ENCODE measurements around the gene ANAPC13.

The ANAPC13 gene, protein sequence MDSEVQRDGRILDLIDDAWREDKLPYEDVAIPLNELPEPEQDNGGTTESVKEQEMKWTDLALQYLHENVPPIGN

DNA sequence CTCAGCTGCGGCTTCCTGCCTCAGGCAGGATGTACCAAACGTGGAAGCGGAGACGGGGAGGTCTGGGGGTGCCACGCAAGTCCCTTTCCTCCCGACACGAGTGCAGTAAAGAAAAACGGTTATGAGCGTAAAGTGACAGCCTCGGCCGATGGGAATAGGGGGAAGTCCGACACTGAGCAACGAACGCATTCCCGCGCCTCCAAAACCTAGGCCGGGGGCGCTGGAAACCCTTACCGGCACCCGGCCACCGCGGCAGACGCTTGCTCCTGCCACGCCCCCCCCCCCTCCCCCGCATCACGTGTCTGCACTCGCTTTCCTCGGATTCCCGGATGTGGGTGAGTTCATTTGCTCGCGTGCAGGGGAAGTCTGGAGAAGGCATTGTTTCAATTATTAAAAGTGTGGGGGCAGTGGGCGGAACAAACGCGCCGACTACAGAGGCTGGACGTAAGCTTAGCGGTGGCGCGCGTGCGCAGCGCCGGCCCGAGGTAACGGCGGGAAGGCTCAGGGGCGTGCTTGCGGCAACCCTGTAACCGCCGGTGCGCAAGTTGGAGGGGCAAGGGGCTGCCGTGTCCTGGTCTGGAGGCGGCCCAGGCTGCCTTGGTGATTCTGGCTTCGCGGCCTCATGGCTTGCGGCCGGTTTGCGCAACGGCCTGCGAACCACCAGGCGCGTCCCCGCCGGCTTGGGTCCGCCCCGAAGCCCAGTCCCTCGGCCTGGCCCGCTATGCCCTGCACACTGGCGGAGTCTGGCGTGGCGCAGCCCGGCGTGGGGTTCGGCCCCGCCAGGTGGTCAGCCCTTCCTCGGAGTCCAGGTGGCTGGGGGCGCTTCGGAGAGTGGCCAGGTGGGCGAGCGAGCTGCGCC is at the start of gene ANAPC13, which contains the start of gene CEP63:
TSS of gene ANAPC13 (minus strand) at position 268 of the 859 bp plus-strand sequence. CDS start 3,081 bp downstream, outside the sequence.
TSS of gene CEP63 (plus strand) at position 340 of the 859 bp plus-strand sequence. CDS start 9,264 bp downstream, outside the sequence.
- peak; percentile 98 for DNase-seq

DNA sequence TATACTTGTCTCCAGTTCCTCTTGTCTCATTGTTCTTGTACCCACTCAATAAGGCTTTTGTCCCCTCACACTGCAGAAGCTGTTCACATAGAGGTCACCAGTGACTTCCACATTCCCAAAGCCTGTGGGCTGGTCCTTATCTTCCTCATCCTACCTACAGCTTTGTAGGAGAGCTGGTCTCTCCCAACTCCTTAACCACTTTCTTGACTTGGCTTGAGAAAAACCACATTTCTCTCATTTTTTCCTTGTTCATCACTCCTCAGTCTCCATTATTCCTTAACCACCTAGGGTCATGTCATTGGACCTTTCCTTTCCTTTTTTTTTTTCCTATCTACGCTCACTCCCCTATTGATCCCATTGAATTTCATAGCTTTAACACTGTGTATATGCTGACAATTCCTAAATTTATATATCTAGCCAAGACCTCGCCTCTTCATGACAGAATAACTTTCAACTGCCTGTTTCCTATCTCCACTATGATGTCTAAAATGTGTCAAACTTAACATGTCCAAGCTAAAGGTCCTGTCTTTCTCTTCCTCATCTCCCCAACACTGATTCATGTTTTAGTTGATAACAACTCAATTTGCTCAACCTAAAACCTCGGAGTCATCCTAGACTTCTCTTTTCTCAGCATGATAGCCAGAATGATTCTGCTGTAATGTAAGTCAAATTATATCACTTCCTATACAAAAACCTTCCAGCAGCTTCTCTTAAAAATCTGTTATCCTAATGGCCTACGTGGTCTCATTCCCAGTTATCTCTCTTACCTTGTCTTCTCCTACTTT is 49.6 kb upstream of the ANAPC13 start:
- no peak for DNase-seq

DNA sequence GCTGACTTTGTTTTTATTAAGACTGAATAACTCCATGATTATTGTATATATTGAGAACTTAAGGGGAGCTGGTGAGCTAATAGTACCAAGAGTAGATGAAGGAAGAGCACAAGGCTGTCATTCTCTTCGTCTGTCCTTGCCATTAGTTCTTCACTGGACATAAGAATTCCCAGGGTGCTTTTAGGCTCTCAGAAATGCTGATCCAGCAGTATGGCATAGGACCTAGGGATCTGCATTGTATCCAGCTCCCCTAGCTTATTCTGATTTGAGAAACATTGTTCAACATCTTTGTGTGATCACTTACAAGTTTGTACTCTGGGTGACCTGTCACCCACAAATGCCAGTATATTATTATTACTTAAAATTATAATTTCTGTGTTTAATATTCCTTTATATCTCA is 47.7 kb upstream of the ANAPC13 start:
- DNase-seq: no peak

DNA sequence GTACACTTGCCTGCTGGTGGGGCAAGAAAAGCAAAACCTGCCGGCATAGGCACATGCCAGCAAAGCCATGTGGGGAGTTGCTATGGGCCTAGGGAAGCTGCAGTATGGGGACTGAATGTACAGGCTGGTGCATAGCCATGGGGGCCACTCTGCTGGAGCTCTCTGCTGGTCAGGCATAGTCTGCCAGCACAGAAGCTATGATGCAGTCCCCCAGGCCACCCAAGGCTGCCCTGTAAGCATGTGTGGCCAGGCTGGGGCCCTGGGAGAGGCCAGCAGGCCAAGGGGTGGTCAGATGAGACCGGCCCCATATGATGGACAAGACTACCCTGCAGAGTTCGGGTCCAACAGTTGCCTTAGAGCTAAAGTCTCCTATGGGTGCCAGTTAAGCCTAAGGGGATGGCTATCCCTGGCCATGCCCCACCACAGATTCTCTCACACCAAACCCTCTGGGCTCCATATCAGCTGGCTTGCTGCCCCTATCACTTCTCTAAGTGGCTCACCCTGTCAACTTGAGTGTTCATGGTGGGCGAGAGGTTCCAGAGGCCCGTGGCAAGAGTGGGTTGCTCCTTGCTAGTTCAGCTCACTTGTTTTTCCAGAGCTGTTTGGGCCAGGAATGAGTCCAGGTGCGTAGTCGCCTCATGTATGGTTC is 41.9 kb upstream of the ANAPC13 start:
- no peak for DNase-seq

DNA sequence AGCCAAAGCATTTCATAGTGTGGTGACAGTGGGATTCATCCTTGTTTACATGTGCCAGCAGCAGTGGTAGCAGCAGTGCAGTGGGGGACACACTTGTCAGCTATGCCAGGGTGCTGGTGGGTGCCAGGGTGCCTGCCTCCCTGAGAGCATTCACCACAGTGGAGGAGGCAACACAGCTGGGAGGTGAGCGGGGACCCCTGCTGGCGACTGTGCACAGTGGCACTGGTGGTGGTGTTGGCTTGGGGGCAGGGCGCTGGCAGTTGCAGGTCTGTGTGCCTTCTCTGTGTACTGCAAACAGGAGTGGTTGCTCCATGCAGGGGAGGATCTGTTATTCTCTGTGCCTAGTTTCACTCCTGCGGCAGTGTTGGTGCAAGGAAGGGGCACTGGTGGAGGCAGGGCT is 41.3 kb upstream of the ANAPC13 start:
- DNase-seq: no peak

DNA sequence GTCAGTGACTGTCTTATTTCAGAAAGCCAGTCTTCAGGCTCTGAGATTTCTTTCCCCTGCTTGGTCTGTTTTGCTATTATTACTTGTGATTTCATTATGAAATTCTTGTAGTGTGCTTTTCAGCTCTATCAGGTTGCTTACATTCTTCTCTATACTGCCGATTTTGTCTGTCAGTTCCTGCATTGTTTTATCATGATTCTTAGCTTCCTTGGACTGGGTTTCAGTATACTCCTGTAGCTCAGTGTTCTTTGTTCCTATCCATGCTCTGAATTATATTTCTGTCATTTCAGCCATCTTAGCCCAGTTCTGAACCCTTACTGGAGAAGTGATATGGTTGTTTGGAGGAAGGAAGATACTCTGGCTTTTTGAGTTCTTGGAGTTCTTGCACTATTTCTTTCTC is 40.5 kb upstream of the ANAPC13 start:
- DNase-seq: no peak

DNA sequence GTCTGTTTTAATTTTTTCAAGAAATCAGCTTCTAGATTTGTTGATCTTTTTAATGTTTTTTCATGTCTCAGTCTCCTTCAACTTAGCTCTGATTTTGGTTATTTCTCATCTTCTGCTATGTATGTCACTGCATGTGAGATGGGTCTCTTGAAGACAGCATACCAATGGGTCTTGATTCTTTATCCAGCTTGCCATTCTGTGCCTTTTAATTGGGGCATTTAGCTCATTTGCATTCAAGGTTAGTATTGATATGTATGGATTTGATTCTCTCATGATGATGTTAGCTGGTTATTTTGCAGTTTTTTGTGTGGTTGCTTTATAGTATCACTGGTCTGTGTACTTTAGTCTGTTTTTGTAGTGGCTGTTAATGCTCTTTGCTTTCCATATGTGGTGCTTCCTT is 39.5 kb upstream of the ANAPC13 start:
- no peak for DNase-seq

DNA sequence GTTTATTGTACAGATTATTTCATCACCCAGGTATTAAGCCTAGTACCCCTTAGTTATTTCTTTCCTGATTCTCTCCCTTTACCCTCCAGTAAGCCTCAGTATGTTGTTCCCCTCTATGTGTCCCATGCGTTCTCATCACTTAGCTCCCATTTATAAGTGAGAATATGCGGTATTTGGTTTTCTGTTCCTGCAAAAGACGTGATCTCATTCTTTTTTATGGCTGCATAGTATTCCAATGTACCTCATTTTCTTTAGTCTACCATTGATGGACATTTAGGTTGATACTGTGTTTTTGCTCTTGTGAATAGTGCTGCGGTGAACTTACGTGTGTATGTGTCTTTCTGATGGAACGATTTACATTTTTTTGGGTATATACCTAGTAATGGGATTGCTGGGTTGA is 36.8 kb upstream of the ANAPC13 start:
- DNase-seq: no peak

DNA sequence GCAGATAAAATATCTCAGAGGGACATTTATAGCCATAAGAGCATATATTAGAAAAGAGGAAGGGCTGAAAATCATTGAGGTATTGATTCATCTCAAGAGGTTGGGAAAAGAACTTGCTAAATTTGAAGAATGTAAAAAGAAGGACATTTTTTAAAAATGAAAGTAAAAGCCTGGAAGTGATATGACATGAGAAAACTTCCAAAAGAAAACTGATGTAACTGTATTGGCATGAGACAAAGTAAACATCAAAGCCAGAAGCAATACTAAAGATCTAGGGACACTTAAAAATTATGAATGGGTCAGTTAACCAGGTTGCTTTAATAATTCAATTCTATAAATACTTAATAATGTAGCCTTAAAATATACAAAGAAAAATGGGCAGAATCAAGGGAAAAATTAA is 32.0 kb upstream of the ANAPC13 start:
- DNase-seq: no peak

DNA sequence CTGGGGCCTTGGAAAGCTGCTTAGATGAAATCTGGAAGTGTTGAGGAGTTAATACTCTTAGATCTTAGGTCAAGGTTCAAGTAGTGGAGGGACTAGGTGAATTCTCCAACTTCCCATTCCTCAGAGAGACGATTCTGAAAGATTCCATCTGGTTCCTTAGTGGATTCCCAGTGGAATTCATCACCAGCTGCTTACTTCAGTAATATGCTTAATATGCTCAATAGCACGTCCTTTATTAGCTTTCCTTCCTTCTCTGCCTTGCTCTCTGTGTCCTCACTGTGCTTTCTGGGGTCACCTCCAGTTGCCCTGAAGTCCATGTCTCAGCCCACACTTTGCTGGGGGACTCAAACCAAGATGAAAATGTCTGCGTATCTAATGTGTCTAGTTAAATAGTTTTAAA is 31.1 kb upstream of the ANAPC13 start:
- no peak for DNase-seq

DNA sequence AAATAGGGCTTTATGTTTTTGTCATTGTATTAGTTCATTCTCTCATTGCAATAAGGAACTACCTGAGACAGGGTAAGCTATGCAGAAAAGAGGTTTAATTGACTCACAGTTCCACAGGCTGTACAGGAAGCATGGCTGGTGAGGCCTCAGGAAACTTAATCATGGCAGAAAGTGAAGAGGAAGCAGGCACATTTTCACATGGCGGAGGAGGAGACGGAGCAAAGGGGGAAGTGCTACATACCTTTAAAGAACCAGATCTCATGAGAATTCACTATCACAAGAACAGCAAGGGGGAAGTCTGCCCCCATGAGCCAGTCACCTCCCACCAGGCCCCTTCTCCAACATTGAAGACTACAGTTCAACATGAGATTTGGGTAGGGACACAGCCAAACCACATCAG is 25.7 kb upstream of the ANAPC13 start:
- no peak for DNase-seq

DNA sequence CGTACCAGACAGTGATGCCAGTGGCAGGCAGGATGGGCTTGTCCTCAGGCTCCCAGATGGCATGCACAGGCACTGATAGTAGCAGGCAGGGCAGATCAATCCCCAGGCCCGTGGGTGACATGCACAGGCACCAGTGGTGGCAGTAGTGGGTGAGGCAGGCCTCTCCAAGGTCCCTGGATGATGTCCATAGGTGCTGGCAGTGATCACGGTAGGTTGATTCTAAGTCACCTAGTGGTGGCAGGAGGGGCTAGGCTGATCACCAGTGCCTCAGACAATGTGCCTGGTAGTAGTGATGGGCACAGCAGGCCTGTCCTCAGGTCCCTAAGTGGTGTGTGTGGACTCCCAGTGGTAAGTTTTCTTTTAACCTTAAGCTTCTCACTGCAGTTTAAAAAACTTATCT is 19.7 kb upstream of the ANAPC13 start:
- DNase-seq: no peak

DNA sequence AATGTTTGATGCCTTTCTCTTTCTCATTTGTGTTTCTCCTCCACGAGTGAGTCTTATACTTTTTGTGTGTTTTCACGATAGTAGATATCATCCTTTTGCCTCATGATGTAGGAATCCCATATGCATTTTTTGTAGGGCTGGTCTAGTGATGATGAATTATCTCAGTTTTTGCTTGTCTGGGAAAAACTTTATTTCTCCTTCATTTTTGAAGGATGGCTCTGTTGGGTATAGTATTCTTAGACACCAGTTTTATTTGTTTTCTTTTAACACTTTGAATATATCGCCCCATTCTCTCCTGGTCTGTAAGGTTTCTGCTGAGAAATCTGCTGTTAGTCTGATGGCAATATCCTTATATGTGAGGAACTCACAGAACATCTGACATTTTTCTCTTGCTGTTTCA is 18.3 kb upstream of the ANAPC13 start:
- no peak for DNase-seq

DNA sequence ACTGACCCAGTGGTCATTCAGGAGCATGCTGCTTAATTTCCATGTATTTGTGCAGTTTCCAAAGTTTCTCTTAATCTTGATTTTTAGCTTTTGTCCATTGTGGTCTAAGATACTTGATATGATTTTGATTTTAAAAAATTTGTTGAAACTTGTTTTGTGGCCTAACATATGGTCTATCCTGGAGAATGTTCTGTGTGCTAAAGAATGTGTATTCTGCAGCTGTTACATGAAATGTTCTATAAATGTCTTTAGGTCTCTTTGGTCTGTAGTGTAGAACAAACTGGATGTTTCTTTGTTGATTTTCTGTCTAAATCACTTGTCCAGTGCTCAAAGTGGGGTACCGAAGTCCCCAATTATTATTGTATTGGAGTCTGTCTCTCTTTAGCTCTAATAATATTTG is 17.5 kb upstream of the ANAPC13 start:
- no peak for DNase-seq

DNA sequence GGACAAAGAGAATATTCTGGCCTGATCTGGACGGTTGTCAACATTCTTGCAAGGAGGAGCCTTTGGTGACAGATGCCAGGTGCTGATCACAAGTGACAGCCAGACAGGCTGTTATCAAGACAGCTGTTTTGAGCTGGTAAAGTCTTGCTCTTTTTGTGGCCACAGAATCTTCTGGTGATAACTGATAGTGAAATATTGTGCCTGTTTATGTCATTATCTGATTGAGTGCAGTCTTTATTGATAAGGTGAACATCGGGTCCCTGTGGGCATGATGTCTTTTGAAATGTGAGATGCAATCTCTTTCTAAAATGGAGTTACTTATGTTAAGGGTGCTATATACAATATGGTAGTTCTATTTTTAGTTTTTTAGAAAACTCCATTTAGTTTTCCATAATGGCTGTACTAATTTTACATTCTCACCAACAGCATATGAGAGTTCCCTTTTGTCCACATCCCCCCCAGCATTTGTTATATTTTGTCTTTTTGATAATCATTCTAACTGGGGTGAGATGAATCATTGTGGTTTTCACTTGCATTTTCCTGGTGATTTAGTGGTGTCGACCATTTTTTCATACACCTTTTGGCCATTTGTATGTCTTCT is 10.8 kb upstream of the ANAPC13 start:
- no peak for DNase-seq

DNA sequence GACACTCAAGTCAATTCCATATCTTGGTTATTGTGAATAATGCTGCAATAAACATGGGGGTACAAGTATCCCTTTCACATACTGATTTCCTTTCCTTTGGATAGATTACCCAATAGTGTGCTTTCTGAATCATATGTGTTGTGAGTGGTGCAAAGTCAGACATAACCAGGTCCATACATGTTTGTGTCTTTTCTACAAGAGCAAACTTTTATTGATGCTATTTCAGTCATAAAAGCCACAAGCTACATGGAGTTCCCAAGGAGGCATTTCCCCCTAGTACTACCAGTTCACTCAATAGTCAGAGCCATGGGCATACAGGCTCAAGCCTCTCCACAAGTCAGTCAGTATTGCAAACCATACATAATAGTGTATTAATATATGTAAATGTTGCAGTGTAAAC is 10.2 kb upstream of the ANAPC13 start:
- no peak for DNase-seq

DNA sequence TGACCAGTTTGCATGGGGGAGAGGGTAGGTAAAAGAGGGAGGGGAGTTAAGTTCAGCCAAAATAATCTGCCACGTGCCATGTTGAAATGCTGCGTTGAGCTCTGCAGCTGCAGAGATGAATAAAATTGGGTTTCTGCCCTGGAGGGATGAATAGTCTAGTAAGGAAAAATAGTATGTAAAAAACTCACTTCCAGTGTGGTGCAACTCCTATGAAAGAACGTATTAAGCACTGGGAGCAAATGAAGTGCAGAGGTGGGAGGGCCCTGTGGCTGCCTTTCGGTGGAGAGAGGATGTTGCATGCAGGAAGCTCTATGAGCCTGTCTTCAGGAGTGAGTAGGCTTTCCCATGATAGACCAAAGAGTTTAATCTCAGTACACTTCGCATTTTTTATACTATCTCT is 8.7 kb upstream of the ANAPC13 start:
- no peak for DNase-seq

DNA sequence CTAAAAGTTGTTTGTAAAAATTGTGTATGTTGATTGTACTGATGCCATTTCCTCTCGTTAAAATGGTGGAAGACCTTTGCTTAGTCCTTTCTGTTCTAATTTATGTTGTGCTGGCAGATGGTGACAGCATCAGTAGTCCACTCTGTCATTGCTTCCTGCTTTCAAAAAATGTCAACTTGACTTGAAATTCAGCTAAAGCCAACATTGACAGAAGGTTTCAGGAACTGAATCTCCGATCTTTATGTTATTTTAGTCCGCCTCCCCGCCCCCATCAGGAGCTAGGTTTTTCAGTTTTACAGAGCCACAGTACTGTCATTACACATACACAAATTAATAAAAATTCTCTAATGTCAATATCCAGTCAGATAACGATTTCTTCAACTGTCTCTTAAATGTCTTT is 1.6 kb upstream of the ANAPC13 start:
- DNase-seq: peak; percentile 72

DNA sequence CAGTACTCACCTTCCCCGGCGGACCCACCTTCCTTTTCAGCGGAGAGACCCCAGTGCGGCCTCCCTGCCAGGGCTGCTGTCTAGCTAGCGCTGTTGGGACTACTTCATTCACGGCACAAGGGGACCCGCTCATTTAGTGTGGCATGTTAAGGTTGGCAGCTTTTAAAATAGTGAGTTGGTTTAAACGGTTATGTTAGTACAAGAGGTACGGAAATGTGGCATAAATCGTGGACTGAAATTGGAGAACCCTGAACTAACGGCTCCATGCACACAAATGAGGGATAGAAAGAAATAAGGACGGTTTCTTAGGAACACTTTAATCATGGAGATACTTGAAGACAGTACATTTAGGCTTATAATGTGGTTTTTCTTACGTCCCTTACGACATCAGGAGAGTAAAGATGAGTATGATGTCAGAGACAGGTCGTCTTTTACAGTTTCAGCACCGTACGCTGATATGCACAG is 824 bp upstream of the ANAPC13 start:
- peak; percentile 20 for DNase-seq

DNA sequence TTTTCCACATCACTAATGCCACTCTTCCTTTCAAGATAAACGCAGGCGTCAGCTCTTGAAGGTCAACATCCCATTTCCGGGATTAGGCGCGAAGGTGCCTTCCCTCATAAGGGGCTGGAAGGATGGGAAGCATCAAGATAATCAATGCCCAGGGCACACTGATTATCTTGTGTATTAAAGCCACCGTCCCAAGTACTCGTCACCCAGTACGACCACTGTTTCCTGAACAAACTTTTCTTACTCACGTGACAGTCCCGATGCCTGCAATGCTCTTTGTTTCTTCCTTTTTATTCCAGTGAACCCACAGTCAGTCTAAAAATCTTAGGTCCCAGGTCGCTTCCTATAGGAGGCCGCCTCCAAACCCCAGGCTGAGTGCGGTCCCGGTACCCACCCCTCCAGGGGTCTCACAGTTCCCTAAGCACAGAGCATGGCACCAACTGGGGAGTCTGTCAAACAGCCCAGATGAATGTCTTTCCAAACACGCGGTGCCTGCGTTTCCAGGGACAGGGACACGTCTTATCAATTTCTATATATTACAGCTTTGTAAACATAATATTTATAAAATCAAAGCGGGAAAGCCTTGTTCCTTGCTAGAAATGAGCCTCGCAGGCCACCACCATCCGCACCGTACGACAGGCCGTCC is 589 bp downstream of the ANAPC13 start:
- DNase-seq: no peak

DNA sequence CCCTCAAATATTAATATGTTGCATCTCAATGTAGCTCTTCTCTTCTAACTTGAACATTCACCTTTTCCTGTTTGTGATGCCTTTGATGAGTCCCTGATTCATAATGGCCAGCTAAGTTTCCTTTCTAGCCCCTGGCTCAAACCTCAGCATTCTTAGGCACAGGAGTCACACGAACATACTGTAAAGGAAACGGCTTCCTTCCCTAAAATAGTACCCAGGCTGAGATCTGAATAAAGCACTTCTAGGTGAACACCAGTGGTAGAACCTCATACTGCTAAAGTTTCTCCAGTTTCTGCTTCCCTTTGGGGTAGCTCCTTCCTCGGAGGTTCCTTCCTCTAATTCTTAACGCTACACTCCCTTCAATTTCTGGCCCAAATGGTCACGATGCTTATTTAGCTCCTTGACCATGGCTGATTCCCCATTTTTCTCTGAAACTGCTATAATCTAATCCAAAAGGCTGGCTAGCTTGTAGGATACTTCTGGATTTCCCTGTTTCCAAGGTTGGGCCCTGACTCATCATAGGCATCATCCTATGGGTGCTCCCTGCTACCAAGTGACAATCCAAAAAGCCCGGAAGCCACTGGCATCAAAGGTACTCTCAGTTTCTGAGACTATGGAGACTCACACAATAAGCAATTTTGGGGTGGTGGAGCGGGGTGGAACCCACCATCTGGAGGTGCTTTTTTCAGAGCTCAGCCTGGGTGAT is 2.4 kb downstream of the ANAPC13 start:
- no peak for DNase-seq

DNA sequence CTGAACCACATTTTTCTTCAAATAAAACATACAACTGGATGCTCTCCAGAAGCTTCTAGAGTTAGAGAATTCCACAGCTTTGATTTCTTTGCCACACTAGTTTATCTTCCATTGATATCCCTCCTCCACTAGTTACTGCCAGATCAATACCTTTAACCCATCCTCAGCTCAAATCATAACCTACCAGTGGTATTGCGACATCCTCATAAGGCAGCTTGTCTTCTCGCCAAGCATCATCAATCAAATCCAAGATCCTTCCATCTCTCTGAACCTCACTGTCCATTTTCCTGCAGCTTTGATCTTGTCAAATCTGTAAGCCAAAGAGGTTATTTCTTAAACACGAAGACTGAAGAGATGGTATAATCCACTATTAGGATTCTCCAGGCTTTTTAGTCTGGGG is 3.2 kb downstream of the ANAPC13 start:
- no peak for DNase-seq
